SIG-M5 treated with dmso at 0.1 percent for 504 hours (cell line): ENCODE data around the gene HRH2.
A peak's percentile ranks its signal among the peaks of the same experiment; 100 is the strongest.
"Not testable (repeated sequence)": the region's sequence is repeated elsewhere in the genome, so short reads cannot be mapped to it uniquely, and the experiment has no call there.

ENCODE experiments used
- DNase-seq: peaks from one replicate; lab custom pipeline; 2025; ENCODE audit not compliant: unreplicated experiment; lab: John Stamatoyannopoulos, UW

HRH2 gene

DNA sequence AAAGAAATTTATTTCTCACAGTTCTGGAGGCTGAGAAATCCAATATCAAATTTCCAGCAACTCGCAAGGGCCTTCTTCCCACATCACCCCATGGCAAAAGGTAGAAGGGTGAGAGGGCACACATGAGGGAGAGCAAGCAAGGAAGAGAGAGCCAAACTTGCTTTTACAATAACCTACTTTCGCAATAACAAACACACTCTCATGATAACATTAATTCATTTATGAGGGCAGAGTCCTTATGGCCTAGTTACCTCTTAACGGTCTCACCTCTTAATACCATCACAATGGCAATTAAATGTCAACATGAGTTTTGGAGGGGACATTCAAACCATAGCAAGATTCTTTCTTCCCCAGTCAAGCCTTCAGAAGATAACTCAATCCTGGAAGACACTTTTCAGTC is 11.6 kb upstream of the HRH2 start:
- no peak for DNase-seq

DNA sequence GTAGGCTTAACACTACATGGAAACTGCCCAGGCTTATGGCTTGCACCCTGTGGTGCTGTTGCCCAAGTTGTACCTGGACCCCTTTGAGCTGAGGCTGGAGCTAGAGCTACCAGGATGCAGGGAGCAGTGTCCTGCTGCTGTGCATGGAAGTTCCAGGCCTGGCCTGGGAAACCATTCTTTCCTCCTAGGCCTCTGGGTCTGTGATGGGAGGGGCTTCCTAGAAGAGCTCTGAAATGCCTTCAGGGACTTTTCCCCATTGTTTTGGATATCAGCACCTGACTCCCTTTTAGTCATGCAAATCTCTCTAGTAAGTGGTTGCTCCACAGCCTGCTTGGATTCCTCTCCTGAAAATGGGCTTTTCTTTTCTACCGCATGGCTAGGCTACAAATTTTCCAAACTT is 7.9 kb upstream of the HRH2 start:
- DNase-seq, result no peak

DNA sequence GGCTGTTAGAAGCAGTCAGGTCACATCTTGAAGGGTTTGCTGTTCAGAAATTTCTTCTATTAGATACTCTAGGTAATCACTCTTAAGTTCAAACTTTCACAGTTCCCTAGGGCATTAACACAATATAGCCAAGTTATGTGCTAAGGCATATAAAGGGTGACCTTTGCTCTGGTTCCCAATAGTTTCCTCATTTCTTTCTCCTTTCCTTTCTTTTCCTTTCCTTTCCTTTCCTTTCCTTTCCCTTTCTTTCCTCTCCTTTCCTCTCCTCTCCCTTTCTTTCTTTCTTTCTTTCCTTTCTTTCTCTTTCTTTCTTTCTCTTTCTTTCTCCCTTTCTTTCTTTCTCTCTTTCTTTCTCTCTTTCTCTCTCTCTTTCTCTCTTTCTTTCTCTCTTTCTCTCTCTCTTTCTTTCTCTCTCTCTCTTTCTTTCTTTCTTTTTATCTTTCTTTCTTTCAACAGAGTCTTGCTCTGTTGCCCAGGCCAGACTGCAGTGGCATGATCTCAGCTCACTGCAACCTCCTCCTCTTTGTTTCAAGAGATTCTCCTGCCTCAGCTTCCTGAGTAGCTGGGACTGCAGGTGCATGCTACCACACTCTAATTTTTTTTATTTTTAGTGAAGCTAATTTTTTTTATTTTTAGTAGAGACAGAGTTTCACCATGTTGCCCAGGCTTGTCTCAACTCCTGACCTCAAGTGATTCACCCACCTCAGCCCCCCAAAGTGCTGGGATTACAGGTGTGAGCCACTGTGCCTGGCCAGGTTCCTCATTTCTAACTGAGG is 7.3 kb upstream of the HRH2 start:
- not testable (repeated sequence) for DNase-seq

DNA sequence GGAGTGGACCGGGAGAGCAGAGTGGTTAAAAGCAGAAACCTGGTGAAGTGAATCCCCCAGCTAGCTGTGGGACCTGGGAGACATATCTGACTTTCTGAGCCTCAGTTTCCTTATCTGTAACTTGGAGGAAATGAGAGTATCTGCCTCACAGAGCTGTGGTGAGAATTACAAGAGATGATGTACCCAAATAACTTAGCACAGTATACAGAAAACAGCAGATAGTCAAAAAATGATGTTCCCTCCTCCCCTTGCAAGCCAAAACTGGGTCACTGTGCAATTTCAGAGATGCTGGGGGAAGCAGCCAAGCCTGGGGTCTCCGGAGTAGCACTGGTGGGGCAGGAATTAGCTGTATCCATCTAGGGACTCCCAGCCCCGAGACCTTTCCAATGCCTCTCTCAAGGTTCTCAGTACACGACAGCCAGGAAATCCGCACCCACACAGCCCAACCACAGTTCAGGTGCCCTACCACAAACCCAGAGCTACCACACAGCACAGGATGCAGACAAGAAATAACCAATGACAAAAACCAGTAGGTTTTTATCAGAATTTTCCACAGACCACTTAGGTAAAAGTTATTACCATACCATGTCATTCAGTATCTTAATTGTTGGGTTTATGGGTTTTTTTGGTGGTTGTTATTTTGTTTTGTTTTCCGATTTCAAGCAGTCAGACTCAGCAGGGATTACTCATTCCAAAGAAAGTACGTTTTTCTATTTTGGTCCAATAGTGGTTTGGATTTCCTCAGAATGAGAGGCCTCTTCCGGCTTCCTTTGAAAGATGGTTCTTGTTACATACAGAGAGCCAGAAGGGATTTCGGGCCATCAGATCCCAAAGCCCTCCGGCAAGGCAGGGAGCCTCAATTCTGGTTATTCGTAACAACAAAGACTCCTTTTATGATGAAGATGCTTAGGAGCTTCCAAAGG is 4.9 kb upstream of the HRH2 start:
- DNase-seq, result peak; percentile 82

DNA sequence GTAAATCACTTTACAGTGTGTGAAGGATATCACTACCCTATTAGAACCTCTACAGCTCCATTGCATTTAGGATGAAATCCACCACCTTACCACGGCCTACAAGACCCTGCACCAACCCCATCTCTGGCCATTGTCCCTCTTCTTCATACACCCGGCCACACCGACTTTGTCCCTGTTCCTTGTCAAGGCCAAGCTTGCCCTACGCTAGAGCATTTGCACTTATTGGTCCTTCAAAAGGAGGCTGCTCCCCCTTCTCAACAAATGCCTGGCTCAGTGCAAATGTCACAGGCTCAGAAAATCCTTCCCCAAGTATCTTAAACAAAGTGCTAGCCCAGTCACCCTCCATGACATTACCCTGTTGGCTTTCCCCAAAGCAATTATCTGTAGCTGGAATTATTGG is 4.1 kb upstream of the HRH2 start:
- DNase-seq, result no peak

DNA sequence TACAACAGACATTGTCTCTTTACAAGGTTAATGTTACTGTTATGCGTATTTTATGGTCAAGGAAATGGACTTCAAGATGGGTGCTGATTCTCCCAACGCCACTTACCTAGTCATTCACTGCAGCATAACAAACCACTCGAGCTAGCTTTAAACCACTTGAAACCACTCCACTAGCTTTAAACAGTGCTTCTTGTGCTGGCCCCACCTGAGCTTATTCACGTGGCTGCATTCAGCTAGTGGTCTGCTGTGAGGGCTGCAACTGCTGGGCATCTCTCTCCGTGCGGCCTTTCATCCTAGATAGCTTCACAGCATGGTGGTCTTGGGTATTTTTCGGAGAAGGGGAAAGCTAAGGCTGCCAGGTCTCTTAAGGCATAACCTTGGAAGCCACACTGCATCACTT is 3.5 kb upstream of the HRH2 start:
- no peak for DNase-seq

DNA sequence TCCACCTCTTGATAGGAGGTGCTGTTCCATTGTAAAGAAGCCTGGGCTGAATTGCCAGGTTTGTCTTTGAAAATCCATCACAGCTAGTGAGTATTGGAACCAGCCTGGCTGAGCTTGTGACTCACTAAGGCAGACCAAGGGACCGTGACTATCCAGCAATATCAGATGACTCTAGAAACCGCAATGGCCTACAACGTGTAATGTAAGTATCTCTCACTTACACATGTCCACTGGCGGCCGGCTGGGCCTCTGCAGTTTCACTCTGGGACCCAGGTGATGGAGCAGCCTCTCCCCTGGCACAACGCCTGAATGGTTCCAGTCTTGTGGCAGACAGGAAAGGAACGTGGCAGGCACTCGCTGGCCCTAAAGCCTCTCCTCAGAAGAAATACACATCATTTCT is 3.1 kb upstream of the HRH2 start:
- DNase-seq, result peak; percentile 20

DNA sequence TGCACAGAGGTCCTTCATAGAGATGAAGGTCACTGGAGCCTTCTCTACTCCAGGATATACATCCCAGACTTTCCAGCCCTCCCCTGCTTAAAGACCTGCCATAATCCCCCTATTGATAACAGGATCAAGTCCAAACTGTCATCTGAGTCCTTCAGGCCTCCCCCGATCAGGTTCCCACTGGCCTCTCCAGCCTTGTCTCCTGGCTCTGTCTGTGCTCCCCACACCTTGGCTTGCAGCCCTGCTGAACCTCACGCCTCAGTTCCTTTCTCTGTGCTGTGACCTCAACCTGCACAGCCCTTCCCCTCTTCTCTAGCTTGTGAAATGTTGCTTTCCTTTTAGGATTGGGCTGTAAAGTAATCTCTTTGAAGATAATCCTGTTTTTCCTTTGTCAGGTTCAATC is 2.5 kb upstream of the HRH2 start:
- no peak for DNase-seq

DNA sequence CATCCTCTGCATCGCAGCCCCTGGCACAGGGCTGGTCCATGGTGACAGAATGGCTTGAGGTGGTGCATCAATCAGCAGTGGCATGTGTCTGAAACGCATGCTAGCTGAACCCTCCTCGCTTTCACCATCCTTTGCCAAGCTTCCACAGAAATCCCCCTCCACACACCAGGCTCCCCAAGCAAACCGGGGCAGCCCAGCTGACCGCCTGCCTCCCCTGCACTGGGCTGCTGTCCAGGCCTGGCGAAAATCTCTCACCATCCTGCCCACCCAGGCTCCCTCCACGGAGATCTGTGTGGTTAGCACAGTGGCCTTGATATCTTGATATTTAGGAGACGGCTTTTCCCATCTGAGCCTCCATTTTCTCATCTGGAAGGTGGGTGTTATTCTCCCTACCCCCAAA is 905 bp upstream of the HRH2 start:
- no peak for DNase-seq

DNA sequence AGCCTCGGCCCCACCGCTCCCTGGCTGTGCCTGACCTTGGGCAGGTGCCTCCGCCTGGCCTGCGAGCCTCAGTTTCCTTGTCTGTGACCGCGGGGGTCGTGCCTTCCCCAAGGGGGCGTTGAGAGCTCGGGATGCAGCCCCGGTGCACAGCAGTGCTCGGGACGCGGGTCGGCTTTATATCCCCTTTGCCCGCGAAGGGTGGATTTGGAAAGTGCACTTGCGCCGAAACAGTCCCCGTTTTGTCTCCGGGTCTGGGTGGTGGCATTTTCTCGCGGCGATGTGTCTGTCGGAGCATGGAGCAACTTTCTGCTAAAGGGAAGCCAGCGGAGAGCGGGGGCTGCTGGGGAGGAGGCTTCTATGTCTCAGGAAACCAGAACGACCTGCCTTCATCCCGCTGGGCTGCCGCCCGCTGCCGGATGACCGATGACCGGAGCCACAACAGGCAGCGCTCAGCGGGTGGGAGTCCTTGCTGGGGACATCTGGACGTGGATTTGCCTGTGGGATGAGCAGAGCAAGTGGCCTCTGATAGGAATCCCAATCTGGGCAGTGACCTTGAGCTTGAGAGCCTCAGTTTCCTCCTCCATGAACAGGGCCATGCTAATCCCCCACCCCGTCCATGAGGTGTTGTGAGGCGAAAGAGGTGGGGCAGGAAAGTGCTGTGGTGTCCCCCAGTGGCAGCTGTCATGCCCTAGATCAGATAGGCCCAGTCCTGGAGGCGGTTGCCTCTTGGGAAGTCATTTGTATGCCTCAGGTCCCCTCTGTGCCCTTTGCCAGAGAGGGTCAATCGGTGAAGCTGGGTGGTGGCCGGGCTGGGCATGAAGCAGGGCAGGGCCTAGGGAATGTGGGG is 651 bp downstream of the HRH2 start:
- DNase-seq, result peak; percentile 27

DNA sequence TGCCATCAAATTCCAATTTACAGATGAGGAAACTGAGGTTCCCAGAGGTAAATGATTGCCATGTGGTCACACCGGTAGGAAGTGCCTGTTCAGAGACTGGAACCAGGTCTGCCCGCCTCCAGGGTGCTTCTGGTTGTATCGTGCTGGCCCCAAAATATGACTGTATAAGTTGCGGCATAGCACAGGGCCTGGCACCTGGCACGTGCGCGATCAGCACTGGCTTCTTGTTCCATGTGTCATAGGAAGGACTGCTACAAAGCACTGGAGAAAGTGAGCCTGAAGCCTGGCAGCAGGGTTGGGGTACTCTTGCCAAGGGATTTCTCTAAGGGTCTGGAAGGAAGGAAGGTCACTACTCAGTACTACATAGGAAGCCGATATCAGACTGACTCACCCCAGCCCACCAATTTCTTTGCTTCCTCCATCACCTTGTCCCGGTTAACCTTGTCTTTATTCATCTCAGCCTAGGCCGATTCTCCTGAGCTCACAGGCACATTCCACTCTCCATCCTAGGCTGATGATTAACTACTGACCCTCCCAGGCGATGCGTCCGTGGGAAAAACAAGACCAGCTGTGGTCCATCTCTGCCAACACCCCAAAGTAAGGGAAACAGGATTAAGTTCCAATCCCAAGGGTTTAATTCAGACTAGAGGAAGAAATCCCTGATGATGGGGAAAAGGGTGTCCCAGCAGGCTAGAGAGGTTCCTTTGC is 1.8 kb downstream of the HRH2 start:
- DNase-seq, result no peak

DNA sequence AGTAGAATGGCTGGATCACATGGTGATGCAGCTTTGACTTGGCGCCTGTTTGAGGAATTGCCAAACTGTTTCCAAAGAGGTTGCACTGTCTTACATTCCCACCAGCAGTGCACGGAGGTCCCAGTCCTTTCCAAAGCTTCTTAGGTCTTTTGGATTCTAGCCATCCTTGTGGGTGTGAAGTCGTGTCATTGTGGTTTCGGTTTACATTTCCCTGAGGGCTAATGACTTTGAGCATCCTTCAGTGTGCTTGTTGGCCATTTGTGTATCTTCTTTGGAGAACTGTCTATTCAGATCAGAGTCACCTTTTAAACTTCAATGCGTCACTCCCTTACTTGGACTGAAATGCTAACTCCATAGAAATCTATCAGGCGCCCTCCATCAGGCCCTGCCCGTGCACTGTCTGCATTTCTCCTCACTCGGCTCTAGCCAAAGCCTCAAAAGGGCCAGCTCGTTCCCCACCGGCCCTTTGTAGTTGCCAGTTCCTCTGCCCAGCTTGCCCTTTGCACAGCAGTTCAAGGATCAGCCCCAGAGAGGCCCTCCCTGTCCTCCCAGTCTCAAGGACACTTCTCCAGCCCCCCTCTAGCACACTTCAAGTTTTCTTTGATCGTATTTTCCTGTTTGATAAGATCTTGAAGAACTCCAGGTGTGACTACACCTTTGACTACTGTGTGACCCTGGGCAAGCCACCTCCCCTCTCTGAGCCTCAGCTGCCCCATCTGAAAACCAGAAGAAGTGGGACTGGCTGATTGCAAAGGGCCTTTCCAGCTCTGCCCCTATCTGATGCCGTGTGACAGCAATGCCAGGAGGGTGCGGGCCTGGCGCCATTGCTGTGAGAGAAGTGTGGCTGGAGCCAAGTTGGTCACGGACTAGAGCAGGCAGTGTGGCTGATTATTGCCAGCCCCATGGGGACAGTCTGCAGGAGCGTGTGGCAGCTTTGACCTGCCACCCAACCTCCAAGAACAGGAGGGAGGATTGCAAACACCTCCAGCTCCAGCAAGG is 5.6 kb downstream of the HRH2 start:
- DNase-seq, result no peak

DNA sequence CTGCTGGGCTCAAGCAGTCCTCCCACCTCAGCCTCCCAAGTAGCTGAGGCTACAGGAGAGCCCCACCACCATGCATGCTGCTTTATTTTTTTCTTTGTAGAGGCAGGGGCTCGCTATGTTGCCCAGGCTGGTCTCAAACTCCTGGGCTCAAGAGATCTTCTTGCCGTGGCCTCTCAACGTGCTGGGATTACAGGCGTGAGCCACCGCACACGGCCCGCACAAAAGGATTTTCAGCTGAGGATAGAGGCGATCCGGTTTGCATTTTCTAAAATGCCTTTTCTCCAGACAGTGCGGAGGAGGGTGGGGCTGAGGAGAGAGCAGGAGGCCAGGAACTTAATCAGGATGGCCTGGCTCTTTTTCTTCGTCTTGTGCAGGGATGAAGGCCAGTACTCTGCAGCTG is 6.9 kb downstream of the HRH2 start:
- DNase-seq, result no peak

DNA sequence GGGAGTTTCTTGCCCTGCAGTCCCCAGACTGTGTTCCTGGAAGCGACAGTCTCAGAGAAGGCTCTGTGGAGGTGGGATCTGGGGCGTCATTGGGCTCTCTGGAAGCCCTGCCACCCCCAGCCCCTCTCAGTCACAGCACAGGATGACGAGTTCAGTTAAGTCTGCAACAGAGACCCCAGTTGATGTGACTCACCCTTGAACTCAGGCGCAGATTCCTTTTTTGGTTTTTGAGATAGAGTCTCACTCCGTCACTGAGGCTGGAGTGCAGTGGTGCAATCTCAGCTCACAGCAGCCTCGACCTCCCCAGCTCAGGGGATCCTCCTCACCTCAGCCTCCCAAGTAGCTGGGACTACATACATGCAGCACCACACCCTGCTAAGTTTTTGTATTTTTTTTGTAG is 8.3 kb downstream of the HRH2 start:
- DNase-seq, result no peak

DNA sequence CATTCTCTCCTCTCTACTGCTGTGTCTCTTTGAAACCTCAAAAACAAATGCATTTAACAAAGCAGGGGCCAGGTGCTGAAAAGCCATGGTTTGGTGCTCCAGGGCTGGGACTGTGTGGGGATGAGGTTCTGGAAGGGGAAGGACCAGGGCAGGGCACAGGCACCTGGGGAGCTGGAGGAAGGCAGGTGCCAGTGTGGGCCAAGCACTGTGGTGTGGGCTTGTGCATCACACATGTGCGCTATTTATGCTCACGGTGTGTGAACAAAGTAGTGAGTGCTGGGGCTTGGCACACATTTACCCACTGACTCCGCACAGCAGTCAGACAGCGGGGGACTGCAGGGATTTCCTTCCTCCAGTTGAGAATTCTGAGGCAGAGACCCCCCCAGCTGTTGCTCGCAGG is 10.1 kb downstream of the HRH2 start:
- DNase-seq, result no peak

DNA sequence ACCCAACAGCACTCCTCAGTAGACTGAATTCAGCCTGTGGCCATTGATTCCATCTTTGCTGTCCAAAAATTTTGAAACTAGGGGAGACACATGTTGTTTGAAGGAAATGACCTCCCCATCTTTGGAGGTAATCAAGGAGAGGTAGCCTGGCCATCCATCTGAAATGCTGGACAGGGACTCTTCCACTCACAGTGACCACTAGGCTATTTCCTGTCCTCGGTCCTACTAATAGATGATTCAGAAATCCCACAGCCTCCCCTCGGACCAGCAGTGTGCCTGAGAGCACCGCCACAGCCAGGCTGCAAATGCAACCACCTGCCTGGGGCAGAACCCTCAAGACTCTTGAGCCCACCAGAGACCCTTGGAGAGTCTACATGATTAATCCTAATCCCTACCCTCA is 12.5 kb downstream of the HRH2 start:
- no peak for DNase-seq

DNA sequence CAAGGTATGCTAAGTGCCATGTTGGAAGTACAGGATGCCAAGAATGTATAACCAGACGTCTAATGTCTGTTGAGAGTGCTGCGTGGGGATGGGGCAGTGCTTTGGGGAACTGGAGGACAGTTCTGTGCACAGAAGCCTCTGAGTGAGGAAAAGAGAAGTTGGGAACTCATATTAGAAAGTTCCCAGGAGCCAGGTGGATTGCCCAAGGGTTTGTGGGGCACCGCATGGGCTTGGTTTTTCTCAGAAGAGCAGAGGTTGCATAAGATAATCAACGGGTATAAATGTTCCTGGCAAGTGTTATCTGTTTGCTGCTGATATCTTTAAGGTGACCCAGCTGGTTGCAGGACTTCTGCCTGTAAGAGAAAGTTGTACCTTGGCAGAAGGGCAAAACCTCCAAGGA is 13.1 kb downstream of the HRH2 start:
- DNase-seq, result peak; percentile 93

DNA sequence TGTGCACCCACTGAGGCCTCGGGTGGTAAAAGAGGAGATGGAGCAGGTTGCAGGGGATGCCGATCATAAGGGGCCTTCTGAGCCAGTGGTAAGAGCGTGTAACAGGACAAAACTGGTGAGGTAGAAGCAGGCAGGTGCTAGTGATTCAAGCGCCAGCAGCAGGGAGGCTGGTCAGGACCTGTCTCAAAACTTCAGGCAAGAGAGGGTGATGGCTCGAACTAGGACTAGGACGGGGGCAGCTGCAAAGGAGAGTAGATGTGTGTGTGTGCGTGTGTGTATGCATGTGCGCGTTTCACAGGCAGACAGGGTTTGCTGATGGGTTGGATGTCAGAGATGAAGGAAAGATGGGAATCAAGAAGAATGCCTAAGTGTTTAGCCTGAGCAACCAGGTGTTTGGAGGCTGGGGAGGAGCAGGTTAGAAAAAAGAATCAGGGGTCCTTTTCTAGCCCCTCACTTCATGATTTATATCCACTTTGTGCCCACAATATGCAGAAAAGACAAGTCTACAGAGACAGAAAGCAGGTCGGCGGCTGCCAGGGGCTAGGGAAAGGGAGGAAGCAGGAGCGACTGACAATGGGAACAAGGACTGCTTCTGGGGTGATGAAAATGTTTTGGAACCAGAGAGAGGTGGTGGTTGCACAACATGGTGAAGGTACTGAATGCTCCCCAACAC is 15.2 kb downstream of the HRH2 start:
- no peak for DNase-seq

DNA sequence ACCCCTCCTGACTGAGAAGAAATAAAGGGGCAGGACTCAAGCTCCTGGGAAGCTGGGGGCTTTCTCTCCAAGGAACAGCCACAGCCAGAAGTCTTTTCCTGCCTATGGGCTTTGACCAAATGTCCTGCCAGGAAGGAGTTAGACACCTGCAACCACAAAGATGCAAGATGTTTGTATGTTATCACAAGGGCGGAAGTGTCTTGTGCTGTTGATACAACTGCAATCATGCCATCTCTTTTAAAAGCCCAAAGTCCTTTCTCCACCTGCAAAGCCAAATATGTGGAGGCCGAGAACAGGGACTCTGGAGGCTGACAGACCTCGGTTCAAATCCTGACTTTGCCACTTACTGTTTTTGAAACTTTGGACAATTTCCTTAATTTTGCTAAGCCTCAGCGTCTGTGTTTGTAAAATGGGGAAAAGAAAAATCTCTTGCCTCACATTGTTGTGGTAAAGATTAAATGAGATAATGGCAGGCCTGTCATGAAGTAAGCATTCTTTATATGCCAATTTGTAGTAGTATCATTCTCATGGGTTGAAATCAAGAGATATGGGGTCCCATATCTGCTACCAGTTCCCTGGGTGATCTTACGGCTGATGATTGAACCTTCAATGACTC is 17.0 kb downstream of the HRH2 start:
- DNase-seq, result no peak
